Activated CD4-positive, alpha-beta memory T cell treated with anti-CD3 and anti-CD28 coated beads, Interleukin-2, amount 10 ng/mL, durations not matched to agents 7 days and 5 days (primary cell): ENCODE measurements around the gene RIPK1. TPM values are rescaled to one million over a fixed set of nuclear protein-coding genes. Genes with fewer than 3 reads are reported as not detected.
"Not testable (repeated sequence)": the region's sequence is repeated elsewhere in the genome, so short reads cannot be mapped to it uniquely, and the experiment has no call there.

Experiments used
- CTCF ChIA-PET: fragments of 350-600 bp; sonication (Branson Sonifier 250); formaldehyde crosslinking; loops from one replicate; lab custom pipeline; 2021; ENCODE audit warnings: antibody characterized with exemption, inconsistent platforms; lab: Charles Lee
- POLR2A ChIA-PET: fragments of 350-600 bp; sonication (Branson Sonifier 250); formaldehyde crosslinking; loops from one replicate; lab custom pipeline; 2021; ENCODE audit warnings: antibody characterized with exemption; lab: Charles Lee
- DNase-seq: peaks from one replicate; pipeline ENCODE4 v3.0.0-alpha.2; 2020
- H3K27ac Mint-ChIP-seq: one replicate; pipeline ENCODE4 v1.8.0; 2021; ENCODE audit warnings: mild to moderate bottlenecking, mixed read lengths
- H3K27me3 Mint-ChIP-seq: one replicate; pipeline ENCODE4 v1.8.0; 2021; ENCODE audit warnings: mixed read lengths
- H3K36me3 Mint-ChIP-seq: one replicate; pipeline ENCODE4 v1.8.0; 2021; ENCODE audit warnings: low read depth, mixed read lengths
- H3K4me1 Mint-ChIP-seq: one replicate; pipeline ENCODE4 v1.8.0; 2021; ENCODE audit warnings: mixed read lengths
- H3K4me3 Mint-ChIP-seq: one replicate; pipeline ENCODE4 v1.8.0; 2021; ENCODE audit warnings: mild to moderate bottlenecking, mixed read lengths
- H3K9me3 Mint-ChIP-seq: one replicate; pipeline ENCODE4 v1.8.0; 2021; ENCODE audit warnings: mixed read lengths
- total RNA-seq, 2 experiments: library from RNA; stranded (reverse); gene quantifications; one replicate each; pipeline ENCODE4 v1.2.3, GENCODE V29; 2021

RIPK1 gene
- 10 to 100 TPM; 33.1 to 33.3 TPM for total RNA-seq

GRCh38 chr6:3068329-3069214, at the start of gene RIPK1:
Gene RIPK1, plus strand, starts transcription at chr6:3068494. Its CDS starts 8,330 bp downstream, at chr6:3076824.
- Mint-ChIP-seq H3K27ac (peak within 1 kb of the TSS; percentile 99), H3K9me3 (no peaks in the 10 kb centered on the region), H3K36me3 (peaks cover 36% of the 10 kb centered on the region), H3K4me3 (peak within 1 kb of the TSS; percentile 98), H3K4me1 (peaks cover 76% of the 10 kb centered on the region), H3K27me3 (no peaks in the 10 kb centered on the region)
- ChIA-PET POLR2A (interaction anchor here (0.9 to 4.8 kb wide), 18 partner anchors 10 to 953 kb away, joined by 3 to 51 read pairs (median 5); partner anchors contain the start of genes BPHL, NQO2 and SERPINB1), CTCF (interaction anchor here (0.8 to 3.7 kb wide), 8 partner anchors 9 to 952 kb away, joined by 3 to 19 read pairs (median 6); partner anchors contain the start of genes NQO2 and PSMG4)
- DNase-seq, result peak; percentile 95

GRCh38 chr6:3019065-3019464, 49.2 kb upstream of the RIPK1 start:
- CTCF ChIA-PET, result interaction anchor here (1.0 to 1.9 kb wide), 2 partner anchors 17 to 20 kb away, joined by 5 to 8 read pairs; no protein-coding TSS in a partner anchor
- POLR2A ChIA-PET, result interaction anchor here (1.1 to 4.8 kb wide), 3 partner anchors 18 to 28 kb away, joined by 3 to 19 read pairs (median 4); no protein-coding TSS in a partner anchor
- Mint-ChIP-seq H3K36me3 (peaks cover 73% of the 10 kb centered on the region), H3K27ac (peak overlapping the region; percentile 15), H3K4me1 (peaks cover 46% of the 10 kb centered on the region), H3K9me3 (peaks cover 4% of the 10 kb centered on the region), H3K4me3 (no peak overlapping the region), H3K27me3 (no peaks in the 10 kb centered on the region)
- DNase-seq, result no peak

- Mint-ChIP-seq H3K4me3 (no peak overlapping the region), H3K27me3 (no peaks in the 10 kb centered on the region), H3K4me1 (peaks cover 52% of the 10 kb centered on the region), H3K36me3 (peaks cover 65% of the 10 kb centered on the region), H3K27ac (no peak overlapping the region), H3K9me3 (peaks cover 4% of the 10 kb centered on the region)
- no peak for DNase-seq
- ChIA-PET POLR2A (interaction anchor here (1.3 to 4.8 kb wide), 2 partner anchors 18 to 21 kb away, joined by 4 to 19 read pairs; no protein-coding TSS in a partner anchor), CTCF (interaction anchor here (1.8 to 1.9 kb wide), 2 partner anchors 18 to 19 kb away, joined by 8 to 11 read pairs; no protein-coding TSS in a partner anchor)
These were observed 48.5 kb upstream of the RIPK1 start for GRCh38 chr6:3019749-3020320.

GRCh38 chr6:3020976-3021598, 47.2 kb upstream of the RIPK1 start:
- H3K27me3 Mint-ChIP-seq, DNase-seq, H3K4me3 Mint-ChIP-seq, H3K9me3 Mint-ChIP-seq, H3K27ac Mint-ChIP-seq: not testable (repeated sequence)
- Mint-ChIP-seq H3K36me3 (peaks cover 55% of the 10 kb centered on the region), H3K4me1 (peaks cover 64% of the 10 kb centered on the region)
- ChIA-PET CTCF (interaction anchor here (0.9 to 1.9 kb wide), 3 partner anchors 18 to 20 kb away, joined by 3 to 11 read pairs (median 8); no protein-coding TSS in a partner anchor), POLR2A (interaction anchor here (1.3 to 4.8 kb wide), 2 partner anchors 20 to 33 kb away, joined by 7 to 19 read pairs; no protein-coding TSS in a partner anchor)

- Mint-ChIP-seq H3K36me3 (peaks cover 39% of the 10 kb centered on the region), H3K4me1 (peaks cover 77% of the 10 kb centered on the region), H3K4me3 (peak overlapping the region; percentile 90), H3K9me3 (peaks cover 4% of the 10 kb centered on the region), H3K27ac (peak overlapping the region; percentile 98), H3K27me3 (no peaks in the 10 kb centered on the region)
- ChIA-PET CTCF (interaction anchor here (1.0 to 6.0 kb wide), 3 partner anchors 22 to 31 kb away, joined by 4 to 50 read pairs (median 7); partner anchors contain the start of gene NQO2), POLR2A (interaction anchor here (0.5 to 6.4 kb wide), 13 partner anchors 9 to 998 kb away, joined by 3 to 91 read pairs (median 5); partner anchors contain the start of genes NQO2 and RIPK1)
- peak; percentile 61 for DNase-seq
These were observed 45.3 kb upstream of the RIPK1 start for GRCh38 chr6:3022765-3023662.

- H3K4me1 Mint-ChIP-seq, result peaks cover 78% of the 10 kb centered on the region
These were observed 44.4 kb upstream of the RIPK1 start for GRCh38 chr6:3023663-3024483.

GRCh38 chr6:3026791-3027626, 41.3 kb upstream of the RIPK1 start:
- H3K4me3 Mint-ChIP-seq, result peak overlapping the region; percentile 49
- H3K4me1 Mint-ChIP-seq, result peaks cover 64% of the 10 kb centered on the region
- CTCF ChIA-PET, result interaction anchor here (1.0 to 6.0 kb wide), 8 partner anchors 10 to 225 kb away, joined by 3 to 50 read pairs (median 4); partner anchors contain the start of gene NQO2
- DNase-seq, result peak; percentile 63
- H3K36me3 Mint-ChIP-seq, result peaks cover 12% of the 10 kb centered on the region
- H3K9me3 Mint-ChIP-seq, result no peaks in the 10 kb centered on the region
- peak overlapping the region; percentile 98 for H3K27ac Mint-ChIP-seq
- POLR2A ChIA-PET, result interaction anchor here (0.6 to 6.4 kb wide), 13 partner anchors 9 to 87 kb away, joined by 3 to 91 read pairs (median 5); partner anchors contain the start of genes NQO2 and RIPK1
- peaks cover 6% of the 10 kb centered on the region for H3K27me3 Mint-ChIP-seq

More at GRCh38 chr6:3023663-3024483, 44.4 kb upstream of the RIPK1 start:
- peaks cover 34% of the 10 kb centered on the region for H3K36me3 Mint-ChIP-seq
- H3K4me3 Mint-ChIP-seq, result peak overlapping the region; percentile 90
- H3K27ac Mint-ChIP-seq, result peak overlapping the region; percentile 98
- peak; percentile 94 for DNase-seq
- CTCF ChIA-PET, result interaction anchor here (0.6 to 6.0 kb wide), 4 partner anchors 23 to 37 kb away, joined by 3 to 50 read pairs (median 6); partner anchors contain the start of gene NQO2
- no peaks in the 10 kb centered on the region for H3K27me3 Mint-ChIP-seq
- POLR2A ChIA-PET, result interaction anchor here (0.5 to 6.4 kb wide), 13 partner anchors 8 to 997 kb away, joined by 3 to 91 read pairs (median 5); partner anchors contain the start of genes NQO2 and RIPK1
- H3K9me3 Mint-ChIP-seq, result peaks cover 4% of the 10 kb centered on the region

- not testable (repeated sequence) for H3K27ac Mint-ChIP-seq, H3K9me3 Mint-ChIP-seq, H3K27me3 Mint-ChIP-seq, H3K4me3 Mint-ChIP-seq, H3K36me3 Mint-ChIP-seq, DNase-seq
- CTCF ChIA-PET, result interaction anchor here (0.6 to 1.3 kb wide), 4 partner anchors 28 to 237 kb away, joined by 3 to 5 read pairs (median 4); no protein-coding TSS in a partner anchor
- peaks cover 57% of the 10 kb centered on the region for H3K4me1 Mint-ChIP-seq
- POLR2A ChIA-PET, result interaction anchor here (0.7 to 6.4 kb wide), 5 partner anchors 10 to 38 kb away, joined by 3 to 91 read pairs (median 5); partner anchors contain the start of gene NQO2
These were observed 40.1 kb upstream of the RIPK1 start for GRCh38 chr6:3028156-3028555.

GRCh38 chr6:3031857-3032640, 36.2 kb upstream of the RIPK1 start:
- Mint-ChIP-seq H3K4me3 (no peak overlapping the region), H3K36me3 (peaks cover 3% of the 10 kb centered on the region), H3K27me3 (peaks cover 20% of the 10 kb centered on the region), H3K4me1 (peaks cover 19% of the 10 kb centered on the region), H3K9me3 (peaks cover 3% of the 10 kb centered on the region), H3K27ac (no peak overlapping the region)
- DNase-seq, result no peak
- CTCF ChIA-PET, result interaction anchor here (0.7 kb wide), 1 partner anchor 263 kb away, joined by 3 read pairs; no protein-coding TSS in a partner anchor
- POLR2A ChIA-PET, result interaction anchor here (0.6 to 1.2 kb wide), 3 partner anchors 9 to 47 kb away, joined by 3 to 4 read pairs (median 3); no protein-coding TSS in a partner anchor
